HG03103 (cell line): ENCODE results near the gene MRPL45.

ENCODE experiments used
- ATAC-seq: cut with Tn5 transposase; IDR thresholded peaks from one replicate; pipeline ENCODE4 v1.9.1; 2021; ENCODE audit warnings: low read depth; ENCODE audit not compliant: unreplicated experiment

Gene MRPL45

DNA sequence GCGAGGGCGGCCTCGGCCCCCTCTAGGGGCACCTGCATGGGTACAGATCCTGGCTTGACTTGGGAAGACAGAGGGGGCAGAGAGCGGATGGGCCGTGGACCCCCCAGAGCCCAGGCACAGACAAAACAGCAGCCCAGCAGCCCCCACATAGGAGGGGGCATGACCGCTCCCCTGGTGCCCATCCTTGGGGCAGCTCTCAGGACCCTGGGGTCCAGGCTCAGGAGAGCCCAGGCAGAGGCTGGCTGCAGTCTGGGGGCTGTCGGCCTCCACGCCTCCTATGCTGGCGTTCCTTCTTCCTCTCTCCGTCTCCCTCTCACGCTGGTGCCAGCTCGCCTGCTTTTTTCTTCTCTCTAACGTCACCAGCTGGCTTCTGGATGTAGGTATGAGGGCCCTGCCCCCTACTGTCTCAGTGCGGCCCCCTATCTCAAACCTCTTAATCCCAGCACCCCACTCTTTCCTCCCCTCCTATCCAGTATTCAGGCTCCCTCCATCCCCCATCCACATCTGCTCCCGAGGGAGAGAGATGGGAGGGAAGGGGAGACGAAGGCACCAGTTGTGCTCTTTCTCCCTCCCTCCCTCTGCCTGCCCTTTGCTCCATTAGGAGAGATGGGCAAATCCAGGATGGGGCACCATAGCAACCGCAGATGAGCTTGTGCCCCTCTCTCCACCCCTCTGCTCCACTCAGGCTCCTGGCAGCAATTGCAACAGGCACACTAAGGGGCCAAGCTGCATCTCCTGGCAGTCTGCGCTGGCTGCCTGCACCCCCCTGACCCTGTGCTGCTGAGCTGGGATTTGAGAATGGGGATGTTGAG, 46.8 kb downstream of the MRPL45 start, which contains the start of gene GPR179:
Gene GPR179 (minus strand): TSS at position 349 of the 812 bp plus-strand sequence. CDS start 167 bp downstream, at position 182.
- no peak for ATAC-seq

DNA sequence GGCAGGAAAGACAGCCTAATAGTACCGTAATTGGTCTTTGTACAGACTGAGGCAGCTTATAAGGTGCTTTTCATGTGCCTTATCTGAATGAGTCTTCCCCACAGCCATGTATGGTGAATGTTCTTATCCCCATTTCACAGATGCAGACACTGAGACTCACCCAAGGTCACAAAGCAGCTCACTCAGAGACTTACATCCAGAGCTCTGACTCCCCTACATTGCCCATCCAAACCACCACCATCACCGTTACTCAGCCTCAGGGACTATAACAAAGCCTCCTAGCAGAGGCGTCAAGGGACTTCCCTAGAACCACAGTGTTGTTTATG, 47.4 kb downstream of the MRPL45 start:
- no peak for ATAC-seq

DNA sequence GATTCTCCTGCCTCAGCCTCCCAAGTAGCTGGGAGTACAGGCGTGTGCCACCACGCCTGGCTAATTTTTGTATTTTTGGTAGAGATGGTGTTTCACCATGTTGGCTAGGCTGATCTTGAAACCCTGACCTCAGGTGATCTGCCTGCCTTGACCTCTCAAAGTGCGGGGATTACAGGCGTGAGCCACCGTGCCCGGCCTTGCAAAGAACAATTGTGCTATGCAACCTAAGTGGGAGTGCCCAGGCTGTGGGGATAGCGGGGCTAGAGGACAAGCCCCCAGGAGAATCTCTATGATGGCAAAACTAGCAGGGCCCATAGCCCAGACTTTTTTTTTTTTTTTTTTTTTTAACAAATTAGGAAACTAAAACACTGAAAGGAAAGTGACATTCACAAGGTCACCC, 48.8 kb downstream of the MRPL45 start:
- ATAC-seq = no peak

DNA sequence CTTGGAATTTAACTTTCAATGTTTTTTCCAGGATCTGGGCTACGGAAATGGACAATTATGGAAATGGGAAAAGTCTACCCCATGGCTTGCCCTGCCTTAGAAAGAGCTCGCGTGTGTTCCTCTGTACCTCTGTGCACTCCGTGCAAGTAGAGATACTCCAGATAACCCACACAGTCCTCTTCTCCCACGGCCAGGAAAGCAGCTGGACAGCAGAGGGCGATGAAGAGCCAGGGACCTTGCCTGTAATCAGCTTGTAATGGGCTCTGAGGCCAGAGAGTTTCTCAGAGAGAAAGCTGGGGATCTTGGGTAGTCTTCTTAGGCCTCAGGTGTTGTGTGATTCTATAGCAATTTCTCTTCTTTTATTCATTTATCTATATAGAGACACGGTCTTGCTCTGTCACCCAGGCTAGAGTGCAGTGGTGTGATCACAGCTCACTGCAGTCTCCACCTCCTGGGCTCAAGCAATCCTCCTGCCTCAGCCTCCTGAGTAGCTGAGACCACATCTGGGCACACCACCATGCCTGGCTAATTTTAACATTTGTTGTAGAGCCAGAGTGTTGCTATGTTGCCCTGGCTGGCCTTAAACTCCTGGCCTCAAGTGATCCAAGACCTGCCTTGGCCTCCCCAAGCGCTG, 52.2 kb downstream of the MRPL45 start:
- ATAC-seq = no peak

DNA sequence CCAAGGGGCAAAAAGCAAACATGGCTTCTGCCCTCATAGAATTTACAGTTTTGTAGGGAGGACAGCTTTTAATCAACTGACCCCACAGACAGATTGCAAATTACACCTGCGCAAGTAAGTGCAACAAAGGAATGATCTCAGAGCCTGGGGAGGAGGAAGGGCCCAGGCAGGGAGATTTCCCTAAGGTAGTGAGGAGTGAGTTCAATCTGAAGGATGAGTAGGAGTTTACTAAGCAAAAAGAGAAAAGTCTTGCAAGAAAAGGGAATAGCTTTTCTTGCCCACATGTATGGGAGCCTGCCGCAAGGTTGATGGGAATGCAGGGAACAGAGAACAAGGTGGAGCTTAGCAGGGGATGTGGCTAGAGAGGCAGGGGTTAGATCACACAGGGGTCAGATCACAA, 53.1 kb downstream of the MRPL45 start:
- no peak for ATAC-seq

DNA sequence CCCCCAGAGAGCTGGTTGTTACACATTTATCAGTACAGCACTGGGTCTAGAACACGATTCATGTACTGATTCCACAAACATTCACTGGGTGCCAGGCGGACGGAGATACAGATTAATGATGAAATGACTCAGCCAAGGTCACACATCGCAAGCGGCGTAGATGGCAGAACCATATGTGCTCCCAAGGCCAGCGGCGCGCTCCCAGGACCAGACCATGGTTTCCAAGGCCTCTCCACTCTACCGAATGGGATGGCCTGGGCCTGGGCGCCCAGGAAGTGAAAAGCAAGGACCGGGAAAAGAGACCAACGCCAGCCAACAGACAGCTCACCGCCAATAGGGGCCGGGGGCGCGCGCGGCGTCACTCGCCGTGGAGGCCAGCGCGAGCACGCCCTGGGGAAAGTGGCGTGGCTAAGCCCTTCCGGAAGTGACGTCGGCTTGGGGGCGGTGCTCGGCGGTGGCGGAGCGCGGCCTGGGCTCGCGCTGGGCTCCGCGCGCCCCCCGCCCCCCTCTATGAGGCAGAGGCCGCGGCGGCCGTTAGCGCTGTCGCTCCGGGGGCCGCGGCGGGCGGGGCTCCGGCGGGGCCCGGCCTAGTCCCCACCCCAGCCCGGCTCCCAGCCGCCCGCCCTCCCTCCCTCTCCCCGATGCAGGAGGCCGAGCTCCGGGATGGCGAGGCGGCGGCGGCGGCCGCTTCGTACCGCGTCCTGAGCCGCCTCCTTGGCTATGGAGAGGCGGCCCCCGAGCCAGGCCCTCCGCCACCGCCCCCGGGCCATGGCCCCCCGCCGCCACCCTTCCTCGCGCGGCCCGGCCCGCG, 54.6 kb downstream of the MRPL45 start, which contains the start of gene SOCS7:
Gene SOCS7 (plus strand): TSS at position 433 of the 811 bp plus-strand sequence. CDS start 209 bp downstream, at position 642.
- ATAC-seq = peak; percentile 74

DNA sequence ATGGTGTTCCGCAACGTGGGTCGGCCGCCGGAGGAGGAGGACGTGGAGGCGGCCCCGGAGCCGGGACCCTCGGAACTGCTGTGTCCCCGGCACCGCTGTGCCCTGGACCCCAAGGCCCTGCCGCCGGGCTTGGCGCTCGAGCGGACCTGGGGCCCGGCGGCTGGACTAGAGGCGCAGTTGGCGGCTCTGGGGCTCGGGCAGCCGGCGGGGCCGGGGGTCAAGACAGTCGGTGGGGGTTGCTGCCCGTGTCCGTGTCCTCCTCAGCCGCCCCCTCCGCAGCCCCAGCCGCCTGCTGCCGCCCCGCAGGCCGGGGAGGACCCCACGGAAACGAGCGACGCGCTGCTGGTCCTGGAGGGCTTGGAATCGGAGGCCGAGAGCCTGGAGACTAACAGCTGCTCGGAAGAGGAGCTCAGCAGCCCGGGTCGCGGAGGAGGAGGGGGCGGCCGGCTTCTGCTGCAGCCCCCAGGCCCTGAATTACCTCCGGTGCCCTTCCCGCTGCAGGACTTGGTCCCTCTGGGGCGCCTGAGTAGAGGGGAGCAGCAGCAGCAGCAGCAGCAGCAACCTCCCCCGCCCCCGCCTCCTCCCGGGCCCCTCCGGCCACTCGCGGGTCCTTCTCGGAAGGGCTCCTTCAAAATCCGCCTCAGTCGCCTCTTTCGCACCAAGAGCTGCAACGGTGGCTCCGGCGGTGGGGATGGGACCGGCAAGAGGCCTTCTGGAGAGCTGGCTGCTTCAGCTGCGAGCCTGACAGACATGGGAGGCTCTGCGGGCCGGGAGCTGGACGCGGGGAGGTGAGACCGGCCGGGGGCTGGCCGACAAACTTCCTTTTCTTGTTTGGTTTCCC, 55.5 kb downstream of the MRPL45 start:
- ATAC-seq = no peak

DNA sequence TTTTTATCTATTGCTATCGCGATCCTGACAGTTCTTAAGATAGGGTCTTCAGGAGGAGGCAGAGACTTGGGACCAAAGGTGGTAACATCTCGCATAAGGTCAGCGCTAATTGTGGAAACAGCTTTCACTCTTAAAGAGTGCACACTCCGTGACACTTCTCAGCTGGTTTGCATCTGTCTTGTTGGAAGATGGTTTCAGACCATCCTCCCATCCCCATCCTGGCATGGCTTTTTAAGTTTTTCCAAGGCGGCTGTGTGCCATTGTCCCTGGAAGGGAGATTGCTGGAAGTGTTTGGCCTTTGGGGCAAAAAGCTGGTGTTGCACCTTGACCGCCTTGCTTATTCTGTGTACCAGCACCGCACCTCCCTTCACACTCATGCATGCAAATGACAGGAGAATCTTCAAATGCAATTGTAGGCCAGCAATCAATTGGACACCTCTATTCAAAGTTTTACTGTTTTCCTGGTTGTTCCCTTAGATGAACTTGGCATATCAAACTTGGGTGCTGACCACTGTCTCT, 56.2 kb downstream of the MRPL45 start:
- no peak for ATAC-seq

DNA sequence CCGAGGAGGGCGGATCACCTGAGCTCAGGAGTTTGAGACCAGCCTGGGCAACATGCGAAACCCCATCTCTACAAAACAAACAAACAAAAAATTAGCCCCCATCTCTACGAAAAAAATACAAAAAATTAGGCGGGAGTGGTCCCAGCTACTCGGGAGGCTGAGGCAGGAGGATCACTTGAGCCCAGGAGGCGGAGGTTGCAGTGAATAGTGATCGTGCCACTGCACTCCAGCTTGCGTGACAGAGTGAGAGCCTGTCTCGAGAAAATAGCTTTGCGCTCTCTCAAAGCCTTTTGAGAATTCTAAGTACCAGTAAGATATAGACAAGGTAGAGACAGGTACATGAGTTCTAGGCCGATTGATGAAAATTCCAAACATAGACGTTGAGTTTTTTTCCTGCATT, 56.7 kb downstream of the MRPL45 start:
- ATAC-seq = no peak

DNA sequence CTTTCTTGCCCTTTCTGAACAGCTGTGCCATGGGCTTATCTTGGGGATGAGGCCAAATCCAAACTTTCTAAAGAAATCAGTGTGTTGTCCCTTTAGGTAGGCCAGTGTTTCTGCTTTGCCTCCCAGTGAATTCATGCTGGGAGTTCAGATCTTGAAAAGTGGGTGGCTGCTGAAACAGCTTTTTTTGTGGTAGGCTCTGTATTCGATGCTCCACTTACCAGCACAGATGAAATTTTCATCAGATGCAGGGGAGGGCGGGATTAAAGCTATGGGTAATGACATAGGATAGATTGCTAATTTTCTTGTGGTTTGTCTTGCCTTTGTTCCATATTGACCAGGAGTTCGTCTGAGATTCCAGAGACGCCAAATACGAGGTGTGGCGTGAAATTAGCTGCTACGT, 57.5 kb downstream of the MRPL45 start:
- no peak for ATAC-seq

DNA sequence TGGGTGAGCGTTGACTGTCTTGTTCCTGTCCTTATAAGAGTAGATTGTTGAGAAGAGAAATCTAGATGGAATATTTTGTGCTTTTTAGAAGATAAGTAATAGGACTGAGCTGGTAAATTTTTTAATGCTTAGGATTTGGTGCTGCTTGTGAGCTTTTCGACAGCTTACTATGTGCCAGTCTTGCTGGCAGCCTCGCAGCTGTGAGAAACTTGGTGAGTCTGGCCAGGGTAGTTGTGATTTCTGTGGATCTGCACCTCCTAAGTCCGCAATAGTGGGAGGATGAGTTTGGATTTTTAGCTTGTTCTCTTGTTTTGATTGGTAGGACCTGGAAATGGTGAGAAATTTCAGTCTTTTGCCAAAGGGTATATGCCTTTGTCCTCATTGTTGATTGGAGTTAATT, 58.3 kb downstream of the MRPL45 start:
- no peak for ATAC-seq

DNA sequence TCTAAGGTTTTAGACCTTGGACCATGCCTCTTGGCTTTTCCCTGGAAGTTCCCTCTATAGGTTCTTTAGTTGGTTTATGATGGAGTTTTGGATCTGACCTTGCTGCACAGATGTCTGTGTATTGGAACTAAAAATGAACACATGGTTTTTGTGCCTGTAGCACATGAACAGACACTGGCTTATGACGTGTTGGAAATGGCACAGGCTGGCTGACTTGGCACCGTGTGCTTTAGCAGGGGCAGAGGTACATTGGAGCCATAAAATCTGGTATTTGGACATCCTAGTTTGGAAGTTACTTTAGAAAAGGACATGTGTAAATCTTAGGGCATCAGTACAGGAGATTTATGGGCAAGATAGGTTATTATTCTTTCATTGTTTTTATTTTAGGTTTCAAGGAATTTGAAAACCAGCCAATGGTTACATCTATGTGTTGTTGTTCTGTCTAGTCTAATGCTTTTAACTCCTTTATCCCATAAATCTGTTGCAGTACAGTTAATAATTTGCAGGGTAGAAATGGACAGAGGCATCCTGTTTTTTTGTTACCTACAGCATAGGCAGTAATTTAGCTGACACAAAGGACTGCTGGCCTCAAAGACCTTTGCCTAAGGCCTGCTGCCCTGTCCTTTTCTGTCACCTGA, 60.6 kb downstream of the MRPL45 start:
- ATAC-seq = no peak

DNA sequence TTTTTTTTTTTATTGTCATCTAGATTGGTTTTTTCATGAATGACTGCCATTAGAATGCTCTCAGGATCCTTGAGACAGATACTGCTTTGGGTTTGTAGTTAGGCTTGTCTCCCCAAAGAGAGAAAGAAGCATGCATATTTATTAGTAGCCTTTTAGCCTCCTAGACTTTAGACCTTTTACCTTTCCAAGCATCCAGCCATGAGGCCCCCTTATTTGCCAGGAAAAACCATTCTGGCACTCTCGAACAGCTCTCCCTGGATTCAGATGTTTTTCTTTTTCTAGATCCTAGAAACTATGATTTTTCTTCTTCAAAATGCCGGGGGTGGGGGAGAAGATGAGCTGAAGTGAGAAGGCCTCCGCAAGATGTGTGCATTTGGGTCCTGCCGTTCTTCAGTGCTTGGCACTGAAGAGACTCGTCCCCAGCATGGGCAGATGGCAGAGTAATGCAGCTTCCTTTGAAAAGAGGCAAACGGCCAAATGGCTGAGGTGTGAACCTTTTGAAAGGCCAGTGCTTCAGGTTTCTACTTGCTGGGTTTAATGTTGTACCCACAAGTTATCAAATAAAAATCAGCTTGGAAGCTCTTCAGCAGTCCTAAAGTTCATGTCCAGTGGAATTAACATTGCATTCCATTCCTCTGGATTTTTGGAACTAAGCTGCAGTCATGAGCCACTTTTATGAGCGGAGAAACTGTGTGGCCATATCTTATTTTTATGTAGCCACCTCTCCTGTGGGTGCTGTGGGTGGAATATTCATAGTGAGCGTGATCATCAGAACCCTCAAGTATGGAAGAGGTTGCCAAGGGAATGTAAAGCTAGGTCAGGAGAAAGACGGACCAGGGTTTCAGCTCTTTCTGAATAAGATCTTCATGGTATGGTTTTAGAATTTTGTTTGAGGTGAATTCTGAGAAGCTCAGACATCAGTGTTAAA, 61.9 kb downstream of the MRPL45 start:
- ATAC-seq = no peak

DNA sequence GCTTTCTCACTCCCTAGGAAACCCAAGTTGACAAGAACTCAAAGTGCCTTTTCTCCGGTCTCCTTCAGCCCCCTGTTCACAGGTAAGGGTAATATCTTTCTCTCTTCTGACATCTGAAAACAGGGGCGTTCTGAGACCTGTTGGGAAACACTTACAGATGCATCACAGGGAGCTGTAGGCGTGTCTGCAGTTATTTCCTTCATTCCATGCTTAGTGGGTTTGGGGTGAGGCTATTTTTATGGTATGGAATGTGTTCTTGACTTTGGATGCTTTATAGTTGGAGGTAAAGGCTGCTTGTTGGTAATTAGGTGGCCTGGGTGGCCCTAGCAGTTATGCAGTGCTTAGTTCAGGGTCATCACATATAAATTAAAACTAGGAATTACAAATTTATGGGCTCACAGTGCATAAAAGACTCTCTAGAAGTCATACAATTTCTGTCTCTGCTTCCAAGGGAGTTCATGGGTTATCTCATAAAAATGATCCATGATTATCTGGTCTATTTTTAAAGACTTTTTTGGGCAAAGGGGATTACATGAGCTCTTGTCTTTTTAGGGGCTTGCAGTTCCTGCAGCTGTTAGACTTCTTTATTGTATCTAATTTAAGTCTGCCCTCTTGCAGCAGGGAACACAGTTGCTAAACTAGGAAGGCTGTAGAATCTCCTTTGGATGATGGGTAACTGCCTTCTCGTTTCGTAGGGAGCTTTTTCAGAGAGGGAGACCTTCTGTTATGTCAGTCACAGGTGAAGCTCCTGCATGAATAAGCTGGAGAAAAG, 64.9 kb downstream of the MRPL45 start:
- no peak for ATAC-seq

DNA sequence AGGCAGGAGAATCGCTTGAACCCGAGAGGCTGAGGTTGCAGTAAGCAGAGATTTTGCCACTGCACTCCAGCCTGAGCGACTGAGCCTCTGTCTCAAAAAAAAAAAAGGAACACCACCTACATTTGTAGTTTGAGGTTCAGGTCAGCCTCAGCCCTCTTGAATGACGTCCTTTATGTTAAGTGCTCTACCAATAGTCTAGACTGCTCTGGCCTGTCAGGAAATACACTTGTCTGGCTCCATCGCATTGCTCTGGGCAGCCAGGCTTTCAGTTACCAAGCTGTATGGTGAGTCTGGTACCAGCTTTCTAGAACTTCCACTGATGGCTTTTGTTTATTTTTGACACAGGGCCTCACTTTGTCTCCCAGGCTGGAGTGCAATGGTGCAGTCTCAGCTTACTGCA, 66.0 kb downstream of the MRPL45 start:
- ATAC-seq = no peak

DNA sequence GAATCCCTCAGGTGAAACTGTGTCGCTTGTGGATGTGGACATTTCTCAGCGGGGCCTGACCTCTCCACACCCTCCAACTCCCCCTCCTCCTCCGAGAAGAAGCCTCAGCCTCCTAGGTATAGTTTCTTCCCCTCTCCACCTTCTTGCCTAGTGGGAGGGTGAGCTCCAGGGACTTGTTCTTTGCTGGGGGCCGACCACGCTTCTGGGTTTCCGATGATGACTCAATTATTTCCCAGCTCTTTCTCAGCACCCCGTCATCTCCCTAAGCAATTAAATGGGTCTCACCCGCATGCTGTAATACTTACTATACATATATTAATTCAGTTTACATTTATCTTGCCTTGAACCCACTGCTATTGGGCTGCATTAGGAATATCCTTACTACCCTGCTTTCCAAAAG, 67.8 kb downstream of the MRPL45 start:
- ATAC-seq = no peak

DNA sequence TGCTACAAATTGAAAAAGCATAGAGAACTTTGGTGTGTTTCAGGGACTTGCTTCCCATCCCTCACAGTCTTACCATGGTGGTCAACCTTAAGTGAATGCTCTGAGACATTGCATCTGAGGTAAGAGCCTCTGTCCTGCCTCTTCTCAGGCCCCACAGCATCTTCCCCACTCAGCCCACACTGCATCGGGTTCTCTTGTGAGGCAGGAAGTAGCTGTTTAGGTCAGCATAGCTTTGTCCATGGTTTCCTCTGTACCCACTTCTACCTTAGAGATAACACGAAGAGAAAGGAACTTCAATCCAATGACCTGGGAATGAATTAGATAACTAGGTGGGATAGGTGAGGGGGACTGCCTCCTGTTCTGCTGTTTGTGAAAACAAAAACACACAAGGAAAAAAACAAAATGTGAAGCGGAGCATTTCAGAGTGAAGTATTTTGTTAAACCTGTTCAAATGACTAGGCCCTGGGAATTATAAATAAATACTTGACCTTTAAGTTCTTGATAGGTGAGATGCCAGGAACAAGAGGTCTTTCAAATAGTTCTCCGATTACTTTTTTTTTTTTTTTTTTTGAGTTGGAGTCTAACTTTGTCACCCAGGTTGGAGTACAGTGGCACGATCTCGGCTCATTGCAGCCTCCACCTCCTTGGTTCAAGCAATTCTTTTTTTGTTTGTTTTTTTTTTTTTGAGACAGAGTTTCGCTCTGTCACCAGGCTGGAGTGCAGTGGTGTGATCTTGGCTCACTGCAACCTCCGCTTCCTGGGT, 72.3 kb downstream of the MRPL45 start:
- no peak for ATAC-seq
